Neural crest cell (in vitro differentiated cells): ENCODE results near the gene DUSP22. TPM values are rescaled to one million over a fixed set of nuclear protein-coding genes. Genes with fewer than 3 reads are reported as not detected.

ENCODE experiments used
- DNase-seq: peaks from one replicate; pipeline ENCODE4 v3.0.0; 2021; ENCODE audit warnings: low read depth, mixed read lengths, low spot score
- H3K27ac Mint-ChIP-seq: one replicate; pipeline ENCODE4 v1.8.0; 2021; ENCODE audit warnings: mild to moderate bottlenecking, mixed read lengths; ENCODE audit not compliant: unreplicated experiment
- H3K27me3 Mint-ChIP-seq: 2 replicates; pipeline ENCODE4 v1.8.0; 2021; ENCODE audit warnings: low read depth, mild to moderate bottlenecking, mixed read lengths
- H3K36me3 Mint-ChIP-seq: 2 replicates; pipeline ENCODE4 v1.8.0; 2021; ENCODE audit warnings: low read depth, mild to moderate bottlenecking, mixed read lengths
- H3K4me1 Mint-ChIP-seq: 2 replicates; pipeline ENCODE4 v1.8.0; 2021; ENCODE audit warnings: mixed read lengths
- H3K4me3 Mint-ChIP-seq: one replicate; pipeline ENCODE4 v1.8.0; 2021; ENCODE audit warnings: mild to moderate bottlenecking, mixed read lengths
- H3K9me3 Mint-ChIP-seq: 2 replicates; pipeline ENCODE4 v1.8.0; 2021; ENCODE audit warnings: mixed read lengths
- CTCF ChIP-seq: fragments of 200-600 bp; sonication (generic); conservative IDR thresholded peaks from 2 replicates; pipeline ENCODE4 v1.5.0; 2021; ENCODE audit warnings: antibody characterized with exemption, mild to moderate bottlenecking
- total RNA-seq: library from RNA; stranded (reverse); gene quantifications from 2 replicates; pipeline ENCODE4 v1.2.1, GENCODE V29; 2021

Gene DUSP22
- total RNA-seq, 1 donor from 2014 or later = 35.1 TPM

GRCh38 chr6:357261-357790 is 65.0 kb downstream of the DUSP22 start:
- no peak for TF ChIP-seq CTCF
- Mint-ChIP-seq H3K27ac (no peak overlapping the region), H3K27me3 (no peaks in the 10 kb centered on the region), H3K4me3 (no peak overlapping the region), H3K36me3 (peaks cover 7% of the 10 kb centered on the region), H3K9me3 (peaks cover 4% of the 10 kb centered on the region), H3K4me1 (peaks cover 3% of the 10 kb centered on the region)
- no peak for DNase-seq

GRCh38 chr6:357791-358341 is 65.6 kb downstream of the DUSP22 start:
- Mint-ChIP-seq H3K4me1 (peaks cover 3% of the 10 kb centered on the region), H3K27me3 (no peaks in the 10 kb centered on the region), H3K27ac (no peak overlapping the region), H3K4me3 (no peak overlapping the region), H3K36me3 (peaks cover 13% of the 10 kb centered on the region), H3K9me3 (peaks cover 6% of the 10 kb centered on the region)
- no peak for TF ChIP-seq CTCF
- DNase-seq = no peak

GRCh38 chr6:358432-358831 is 66.1 kb downstream of the DUSP22 start:
- H3K4me3 Mint-ChIP-seq = no peak overlapping the region

GRCh38 chr6:358847-359246 is 66.6 kb downstream of the DUSP22 start:
- no peak for TF ChIP-seq CTCF
- H3K27ac Mint-ChIP-seq = no peak overlapping the region
- no peak for DNase-seq
- no peaks in the 10 kb centered on the region for H3K27me3 Mint-ChIP-seq
- H3K9me3 Mint-ChIP-seq = peaks cover 10% of the 10 kb centered on the region
- no peak overlapping the region for H3K4me3 Mint-ChIP-seq
- H3K36me3 Mint-ChIP-seq = peaks cover 14% of the 10 kb centered on the region
- H3K4me1 Mint-ChIP-seq = peaks cover 3% of the 10 kb centered on the region

More at GRCh38 chr6:358432-358831, 66.1 kb downstream of the DUSP22 start:
- H3K4me1 Mint-ChIP-seq = peaks cover 3% of the 10 kb centered on the region
- TF ChIP-seq CTCF = no peak
- H3K27ac Mint-ChIP-seq = no peak overlapping the region
- DNase-seq = no peak
- peaks cover 8% of the 10 kb centered on the region for H3K9me3 Mint-ChIP-seq
- no peaks in the 10 kb centered on the region for H3K27me3 Mint-ChIP-seq
- H3K36me3 Mint-ChIP-seq = peaks cover 14% of the 10 kb centered on the region

GRCh38 chr6:359261-360035 is 67.2 kb downstream of the DUSP22 start:
- H3K4me3 Mint-ChIP-seq = no peak overlapping the region

More at GRCh38 chr6:359261-360035, 67.2 kb downstream of the DUSP22 start:
- TF ChIP-seq CTCF = no peak
- peaks cover 13% of the 10 kb centered on the region for H3K9me3 Mint-ChIP-seq
- H3K4me1 Mint-ChIP-seq = peaks cover 3% of the 10 kb centered on the region
- no peaks in the 10 kb centered on the region for H3K27me3 Mint-ChIP-seq
- DNase-seq = no peak
- no peak overlapping the region for H3K27ac Mint-ChIP-seq
- H3K36me3 Mint-ChIP-seq = peaks cover 17% of the 10 kb centered on the region
